GM18867 (cell line): ENCODE data around the gene RTBDN.
"Not testable (repeated sequence)": the region's sequence is repeated elsewhere in the genome, so short reads cannot be mapped to it uniquely, and the experiment has no call there.

Experiments
- ATAC-seq: cut with Tn5 transposase; IDR thresholded peaks from one replicate; pipeline ENCODE4 v1.9.1; 2021; ENCODE audit warnings: mild to moderate bottlenecking, moderate library complexity; ENCODE audit not compliant: unreplicated experiment

RTBDN gene

DNA sequence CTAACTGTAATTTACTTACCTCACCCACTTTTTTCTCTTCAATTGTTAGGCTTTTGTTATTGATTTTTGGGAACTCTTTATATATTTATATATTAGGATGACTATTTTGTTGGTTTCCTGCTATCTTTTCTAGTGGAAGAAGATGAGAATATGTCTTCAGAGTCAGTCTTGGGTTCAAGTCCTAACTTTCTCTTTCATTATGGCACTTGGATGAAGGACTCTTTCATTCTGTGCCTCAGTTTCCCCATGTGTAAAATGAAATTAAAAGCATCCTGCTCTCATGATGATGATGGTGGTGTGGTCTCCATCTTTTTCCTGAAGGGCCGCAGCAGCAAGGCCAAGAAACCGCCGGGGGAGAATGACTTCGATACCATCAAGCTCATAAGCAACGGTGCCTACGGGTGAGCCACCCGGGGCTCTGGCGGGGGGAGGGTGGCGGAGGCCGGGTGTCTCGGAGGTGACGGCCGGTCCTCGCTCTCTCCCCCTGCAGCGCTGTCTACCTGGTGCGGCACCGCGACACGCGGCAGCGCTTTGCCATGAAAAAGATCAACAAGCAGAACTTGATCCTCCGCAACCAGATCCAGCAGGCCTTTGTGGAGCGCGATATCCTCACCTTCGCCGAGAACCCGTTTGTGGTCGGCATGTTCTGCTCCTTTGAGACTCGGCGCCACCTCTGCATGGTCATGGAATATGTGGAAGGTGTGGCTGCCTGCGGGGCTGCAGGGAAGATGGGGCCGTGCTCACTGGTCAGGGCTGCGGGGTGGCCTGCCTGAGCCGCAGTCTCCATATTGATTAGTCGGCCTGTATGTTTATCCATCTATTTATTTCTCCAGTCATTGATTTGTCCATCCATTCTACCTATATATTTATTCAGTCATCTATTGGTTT, 23.9 kb upstream of the RTBDN start:
- ATAC-seq = no peak

- no peak for ATAC-seq
Observed at GRCh38 chr19:12856653-12857052, 22.3 kb upstream of the RTBDN start.

GRCh38 chr19:12847159-12848139, 13.1 kb upstream of the RTBDN start:
- ATAC-seq = peak; percentile 65

DNA sequence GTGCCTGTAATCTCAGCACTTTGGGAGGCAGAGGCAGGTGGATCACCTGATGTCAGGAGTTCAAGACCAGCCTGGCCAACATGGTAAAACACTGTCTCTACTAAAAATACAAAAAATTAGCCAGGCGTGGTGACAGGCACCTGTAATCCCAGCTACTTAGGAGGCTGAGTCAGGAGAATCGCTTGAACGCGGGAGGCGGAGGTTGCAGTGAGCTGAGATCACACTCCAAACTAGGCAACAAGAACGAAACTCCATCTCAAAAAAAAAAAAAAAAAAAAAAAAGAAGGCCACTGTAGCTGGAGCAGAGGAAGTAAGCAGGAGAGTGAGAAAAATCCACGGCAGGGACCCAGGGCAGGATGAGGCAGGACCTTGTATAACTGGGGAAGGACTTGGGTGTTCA, 12.2 kb upstream of the RTBDN start:
- ATAC-seq = not testable (repeated sequence)

GRCh38 chr19:12843999-12844732, 9.8 kb upstream of the RTBDN start:
- ATAC-seq = no peak

GRCh38 chr19:12843328-12843727, 8.9 kb upstream of the RTBDN start:
- ATAC-seq = no peak

DNA sequence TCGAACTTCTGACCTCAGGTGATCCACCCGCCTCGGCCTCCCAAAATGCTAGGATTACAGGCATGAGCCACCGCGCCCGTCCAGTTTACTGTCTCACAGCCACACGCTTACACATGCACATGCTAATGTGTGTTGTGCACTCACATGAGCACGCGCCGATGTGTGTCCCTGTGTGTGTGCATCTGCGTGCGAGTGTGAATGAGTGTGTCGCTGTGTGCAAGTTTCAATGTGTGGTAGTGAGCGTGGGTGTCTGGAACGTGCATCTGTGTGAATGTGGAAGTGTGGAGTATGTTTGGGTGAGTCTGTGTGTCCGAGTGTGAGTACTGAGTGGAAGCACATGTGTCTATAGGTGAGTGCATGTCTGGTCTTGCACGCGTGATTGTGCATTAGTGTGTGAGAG, 8.1 kb upstream of the RTBDN start:
- no peak for ATAC-seq

DNA sequence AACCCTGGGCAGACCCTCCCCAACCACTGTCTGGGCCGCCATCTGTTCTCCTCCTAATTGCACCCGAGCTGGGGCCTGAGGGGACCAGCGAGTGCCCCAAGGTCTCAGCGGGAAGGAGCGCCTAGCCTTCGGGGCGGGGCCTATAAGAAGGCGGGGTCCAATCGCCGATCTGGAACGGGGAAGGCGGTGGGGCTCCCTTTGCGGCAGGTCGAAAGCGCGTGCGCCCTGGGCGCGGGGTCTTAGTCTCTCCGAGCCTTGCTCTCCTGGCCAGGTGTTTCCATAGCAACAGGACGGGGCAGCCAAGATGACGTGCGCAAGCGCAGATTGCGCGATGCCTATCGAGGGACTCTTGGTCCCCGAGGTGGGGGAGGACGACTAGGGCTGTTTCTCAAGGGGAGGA, 6.7 kb upstream of the RTBDN start:
- ATAC-seq = no peak

DNA sequence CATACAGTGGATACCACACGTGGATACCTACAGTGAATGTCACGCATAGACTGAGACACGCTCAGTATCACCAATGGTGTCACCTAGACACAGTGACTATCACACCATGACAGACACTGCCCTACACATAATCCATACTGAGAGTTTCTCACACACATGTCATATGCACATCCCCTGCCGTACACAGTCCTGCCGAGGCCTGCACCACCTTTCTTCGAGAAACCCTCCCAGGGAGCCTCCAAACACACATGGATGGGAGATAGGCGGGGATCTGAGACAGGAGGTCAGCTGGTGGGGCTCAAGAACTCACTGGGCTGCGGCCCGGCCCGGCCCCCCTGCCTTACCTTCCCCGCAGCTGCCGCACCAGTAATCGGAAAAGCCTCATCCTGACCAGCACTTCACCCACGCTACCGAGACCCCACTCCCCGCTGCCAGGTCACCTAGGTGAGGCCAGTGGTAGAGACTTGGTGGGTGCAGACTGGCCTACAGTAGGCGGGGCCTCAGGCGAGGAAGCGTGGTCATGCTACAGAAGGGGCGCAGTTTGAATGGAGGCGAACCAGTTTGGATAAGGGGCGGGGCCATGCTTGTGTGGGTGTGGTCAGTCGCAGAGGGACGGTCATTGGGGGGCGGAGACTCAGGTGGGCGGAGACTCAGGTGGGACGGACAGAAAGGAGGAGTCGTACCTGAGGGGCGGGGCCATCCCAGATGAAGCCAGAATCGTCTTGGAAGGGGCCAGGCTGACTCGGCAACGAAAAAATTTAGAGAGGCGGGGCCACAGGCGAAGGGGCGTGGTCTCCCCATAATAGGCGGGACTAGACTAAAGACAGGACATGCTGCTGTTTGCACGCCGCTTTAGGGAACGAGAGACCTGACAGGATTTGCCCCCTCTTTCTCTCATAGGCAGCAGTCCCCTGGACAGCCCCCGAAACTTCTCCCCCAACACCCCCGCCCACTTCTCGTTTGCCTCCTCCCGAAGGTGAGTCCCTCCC, 6.0 kb upstream of the RTBDN start:
- ATAC-seq = no peak

- ATAC-seq = no peak
Observed at GRCh38 chr19:12838886-12839756, 4.7 kb upstream of the RTBDN start.

GRCh38 chr19:12838182-12838885, 4.0 kb upstream of the RTBDN start, which contains the start of gene MAST1:
TSS of gene MAST1 (plus strand) at chr19:12838515. CDS start at chr19:12838573, 58 bp downstream.
- ATAC-seq = no peak

DNA sequence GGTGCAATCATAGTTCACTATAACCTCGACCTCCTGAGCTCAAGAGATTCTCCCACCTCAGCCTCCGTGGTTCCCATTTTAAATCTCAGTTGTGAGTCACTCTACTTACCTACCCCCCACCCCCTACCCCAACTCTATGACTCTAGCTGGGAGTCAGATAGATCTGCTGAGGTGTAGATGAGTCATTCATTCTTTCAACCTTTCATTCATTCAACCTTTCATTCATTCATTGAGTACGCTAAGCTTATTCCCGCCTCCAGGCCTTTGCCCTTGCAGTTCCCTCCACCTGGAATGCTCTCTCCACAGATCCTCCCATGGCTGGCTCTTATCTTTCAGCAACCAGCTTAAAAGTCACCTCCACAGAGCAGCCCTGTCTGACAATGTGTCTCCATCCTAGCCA, 2.8 kb upstream of the RTBDN start:
- no peak for ATAC-seq

- no peak for ATAC-seq
Observed at GRCh38 chr19:12836529-12836863, 2.1 kb upstream of the RTBDN start.

- ATAC-seq = no peak
Observed at GRCh38 chr19:12834976-12835757, 788 bp upstream of the RTBDN start.

DNA sequence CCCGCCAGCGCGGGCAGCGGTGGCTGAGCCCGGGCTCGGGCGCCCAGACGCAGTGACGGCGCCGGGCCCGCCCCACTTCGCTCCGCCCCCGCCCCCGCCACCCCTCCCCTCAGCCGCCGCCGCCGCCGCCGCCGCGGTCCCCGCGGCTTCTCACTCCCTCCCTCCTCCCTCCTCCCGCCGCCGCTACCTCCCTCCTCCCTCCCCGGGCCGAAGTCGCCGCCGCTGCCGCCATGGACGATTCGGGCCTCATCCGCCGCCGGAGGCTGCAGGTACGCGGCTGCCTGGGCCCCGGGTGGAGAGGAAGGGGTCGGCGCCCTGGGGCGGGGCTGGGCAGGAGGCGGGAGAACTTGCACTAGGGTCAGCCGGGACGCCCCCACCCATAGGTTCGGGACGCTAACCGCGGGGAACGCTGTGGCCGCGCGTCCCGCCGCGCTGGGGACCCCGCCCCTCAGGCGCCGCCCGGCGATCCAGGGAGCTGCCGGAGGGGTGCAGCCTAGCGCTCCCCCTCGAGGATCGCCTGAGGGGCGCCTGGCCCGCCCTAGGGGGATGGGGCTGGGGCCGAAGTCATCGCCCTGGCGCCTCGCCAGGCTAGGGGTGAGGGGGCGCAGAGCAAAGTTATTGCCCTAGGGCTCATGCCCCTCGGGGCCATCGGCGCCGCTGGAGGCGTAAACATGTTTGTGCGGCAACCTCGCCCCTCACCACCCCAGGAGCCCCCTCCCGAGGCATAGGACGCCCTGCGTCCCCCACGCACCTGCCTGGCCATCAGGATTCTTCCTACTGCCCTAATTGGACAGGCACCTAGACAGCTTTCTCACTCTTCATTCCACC, 427 bp downstream of the RTBDN start:
- ATAC-seq = no peak

DNA sequence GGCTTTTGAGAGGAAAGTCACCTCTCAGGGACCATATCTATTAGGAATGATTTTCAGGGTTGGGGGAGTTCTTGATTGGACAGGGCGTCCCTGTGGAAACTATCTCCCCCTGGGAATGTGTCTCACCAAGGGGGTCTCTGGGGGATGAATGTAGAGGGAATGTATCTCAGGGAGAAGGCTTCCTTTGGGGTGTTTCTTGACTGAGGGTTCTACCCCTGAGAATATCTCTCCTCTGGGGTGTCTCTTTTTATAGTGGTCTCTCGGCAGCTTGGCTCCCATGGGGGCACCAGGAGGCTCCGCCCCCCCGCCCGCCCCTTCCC, 1.0 kb downstream of the RTBDN start:
- no peak for ATAC-seq

GRCh38 chr19:12828494-12828893, 5.9 kb downstream of the RTBDN start:
- no peak for ATAC-seq
